ENCODE results near the gene ATXN7L3B.

GRCh38 chr12:74490390-74491064, 47.1 kb upstream of the ATXN7L3B start:
- no peak for TF ChIP-seq CTCF (IDR thresholded peaks at IDR 0.05; ENCODE audit: insufficient read depth, low read length, poor library complexity, severe bottlenecking)
- TF ChIP-seq EZH2phosphoT487 (conservative IDR thresholded peaks at IDR 0.05; ENCODE audit: low read length): no peak

Data from SU-DHL-6 (cell line).